Liver (tissue), 9 donors: ENCODE results near the gene SCML1. TPM values are rescaled to one million over a fixed set of nuclear protein-coding genes. Genes with fewer than 3 reads are reported as not detected.

Experiments used
- DNase-seq: peaks from one replicate; pipeline ENCODE4 v3.0.0-alpha.2; 2017; ENCODE audit warnings: low spot score
- H3K27ac ChIP-seq, 2 donors: one replicate each; pipeline ENCODE4 v1.7.0; 2013; ENCODE audit warnings: inconsistent platforms in 2 of 2, low read length in 2 of 2, control low read depth in 1 of 2, low read depth in 1 of 2, mild to moderate bottlenecking in 1 of 2
- H3K27me3 ChIP-seq, 4 donors: one replicate each; pipeline versions ENCODE4 v1.6.1 to v1.7.0; 2013; ENCODE audit warnings: low read length in 3 of 4, inconsistent platforms in 1 of 4, mild to moderate bottlenecking in 1 of 4, moderate library complexity in 1 of 4; ENCODE audit not compliant: control insufficient read depth in 4 of 4, insufficient read depth in 4 of 4
- H3K36me3 ChIP-seq, 4 donors: one replicate each; pipeline versions ENCODE4 v1.6.1 to v1.7.0; 2013; ENCODE audit warnings: low read length in 3 of 4, mild to moderate bottlenecking in 3 of 4, low read depth in 1 of 4, moderate library complexity in 1 of 4; ENCODE audit not compliant: control insufficient read depth in 4 of 4, insufficient read depth in 3 of 4
- H3K4me1 ChIP-seq, 4 donors: one replicate each; pipeline versions ENCODE4 v1.6.1 to v1.7.0; 2013; ENCODE audit warnings: low read length in 3 of 4, mild to moderate bottlenecking in 3 of 4, moderate library complexity in 1 of 4; ENCODE audit not compliant: control insufficient read depth in 4 of 4, insufficient read depth in 4 of 4
- H3K4me3 ChIP-seq, 3 donors: one replicate each; pipeline versions ENCODE4 v1.6.1 to v1.7.0; 2013; ENCODE audit warnings: low read length in 3 of 3, control low read depth in 1 of 3, low read depth in 1 of 3, mild to moderate bottlenecking in 1 of 3
- H3K9ac ChIP-seq, 2 donors: one replicate each; pipeline ENCODE4 v1.7.0; 2013; ENCODE audit warnings: low read length in 2 of 2, mild to moderate bottlenecking in 2 of 2, moderate library complexity in 2 of 2, control low read depth in 1 of 2, low read depth in 1 of 2
- H3K9me3 ChIP-seq, 4 donors: one replicate each; pipeline versions ENCODE4 v1.6.1 to v1.7.0; 2013; ENCODE audit warnings: low read length in 3 of 4; ENCODE audit not compliant: control insufficient read depth in 4 of 4
- EGR1 ChIP-seq, 2 donors: IDR thresholded peaks; 2 replicates each; pipeline ENCODE4 v1.6.1; 2016 to 2018; ENCODE audit warnings: antibody characterized with exemption in 2 of 2, low read depth in 2 of 2
- FOXA1 ChIP-seq: IDR thresholded peaks from 2 replicates; pipeline ENCODE4 v1.6.1; 2016; ENCODE audit warnings: antibody characterized with exemption
- FOXA2 ChIP-seq: IDR thresholded peaks from 2 replicates; pipeline ENCODE4 v1.6.1; 2016; ENCODE audit warnings: antibody characterized with exemption
- GABPA ChIP-seq, 2 donors: IDR thresholded peaks in 1 of 2; conservative IDR thresholded peaks in 1 of 2; 2 replicates each; pipeline ENCODE4 v1.6.1; 2016; ENCODE audit warnings: antibody characterized with exemption in 2 of 2, mild to moderate bottlenecking in 1 of 2, moderate library complexity in 1 of 2
- HNF4A ChIP-seq, 2 donors: conservative IDR thresholded peaks; 2 replicates each; pipeline ENCODE4 v1.6.1; 2016; ENCODE audit warnings: antibody characterized with exemption in 2 of 2, mild to moderate bottlenecking in 2 of 2
- NR2F2 ChIP-seq: IDR thresholded peaks from 2 replicates; pipeline ENCODE4 v1.6.1; 2016; ENCODE audit warnings: antibody characterized with exemption
- SP1 ChIP-seq: IDR thresholded peaks from 2 replicates; pipeline ENCODE4 v1.6.1; 2018; ENCODE audit warnings: antibody characterized with exemption, mild to moderate bottlenecking
- TAF1 ChIP-seq: conservative IDR thresholded peaks from 2 replicates; pipeline ENCODE4 v1.6.1; 2016; ENCODE audit warnings: antibody characterized with exemption, mild to moderate bottlenecking
- YY1 ChIP-seq: IDR thresholded peaks from 2 replicates; pipeline ENCODE4 v1.6.1; 2016; ENCODE audit warnings: antibody characterized with exemption, mild to moderate bottlenecking
- WGBS: extraction: QIAGEN DNeasy Blood & Tissue Kit; methylation state at CpG from one replicate; pipeline ENCODE4 v1.1.7; 2013; 5-methylcytosine and 5-hydroxymethylcytosine counted together
- polyA plus RNA-seq, 2 donors: library from polyadenylated mRNA; stranded (reverse) in 1 of 2; unstranded in 1 of 2; fragments of 200-250 nt in 1 of 2; fragments of >200 nt in 1 of 2; fragmentation: Nextera tagmentation in 1 of 2; extraction: Ambion mirVana in 1 of 2; gene quantifications; one replicate each; pipeline versions ENCODE4 v1.2.1 to v1.2.3, GENCODE V29; 2013 to 2015
- total RNA-seq, 2 donors: library from RNA; depleted of rRNA; stranded (reverse); fragments of >200 nt; gene quantifications; one replicate each; pipeline ENCODE4 v1.2.3, GENCODE V29; 2014
- TF ChIP-seq, protein P1 (sequence below): IDR thresholded peaks from 2 replicates; pipeline ENCODE4 v1.6.1; 2016; ENCODE audit warnings: antibody characterized with exemption, mild to moderate bottlenecking
- TF ChIP-seq, protein P2 (sequence below): IDR thresholded peaks from 2 replicates; pipeline ENCODE4 v1.6.1; 2016; ENCODE audit warnings: antibody characterized with exemption
- TF ChIP-seq, protein P3 (sequence below): IDR thresholded peaks from 2 replicates; pipeline ENCODE4 v1.6.1; 2016; ENCODE audit warnings: antibody characterized with exemption
- donor health status: healthy.
- donor health status: healthy.
- donor health status: healthy.
- donor health status: healthy.
- donor health status: healthy.

SCML1 gene
- total and polyA plus RNA-seq, 4 donors: 7.9 to 17.9 (median 14.9) TPM

DNA sequence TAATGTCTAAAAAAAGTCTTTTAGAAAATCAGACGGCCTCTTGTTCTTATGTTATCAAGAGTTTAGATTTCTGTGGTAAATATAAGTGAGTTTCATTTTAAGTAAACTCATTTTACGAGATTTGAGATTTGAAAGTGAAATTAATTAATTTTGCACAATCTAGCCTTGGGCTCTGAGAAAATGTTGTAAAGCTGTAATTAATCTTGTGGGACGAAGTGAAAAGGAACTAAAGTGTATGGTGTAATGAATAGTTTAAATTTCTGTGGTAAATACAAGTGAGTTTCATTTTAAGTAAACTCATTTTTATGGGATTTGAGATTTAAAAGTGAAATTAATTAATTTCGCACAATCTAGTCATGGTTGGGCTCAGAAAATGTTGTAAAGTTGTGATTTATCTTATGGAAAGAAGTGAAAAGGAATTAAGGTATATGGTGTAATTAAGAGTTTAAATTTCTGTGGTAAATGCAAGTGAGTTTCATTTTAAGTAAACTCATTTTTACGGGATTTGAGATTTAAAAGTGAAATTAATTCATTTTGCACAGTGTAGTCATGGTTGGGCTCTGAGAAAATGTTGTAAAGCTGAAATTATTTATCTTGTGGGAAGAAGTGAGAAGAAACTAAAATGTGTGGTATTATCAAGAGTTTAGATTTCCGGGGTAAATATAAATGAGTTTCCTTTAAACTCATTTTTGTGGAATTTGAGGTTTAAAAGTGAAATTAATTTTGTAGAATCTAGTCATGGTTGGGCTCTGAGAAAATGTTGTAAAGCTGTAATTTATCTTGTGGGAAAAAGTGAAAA, 1.6 kb downstream of the SCML1 start:
- peaks cover 0 to 2% (median 0%) of the 10 kb centered on the region in 4 donors for H3K27me3 ChIP-seq
- H3K4me3 ChIP-seq: peak overlapping the region; percentile 72 to 91 (median 87)
- H3K9ac ChIP-seq: peak overlapping the region; percentile 30 to 76
- no peak for DNase-seq
- WGBS: 9% methylated on average over 6 of the region's 6 CpGs
- peaks cover 1 to 30% (median 17%) of the 10 kb centered on the region in 4 donors for H3K4me1 ChIP-seq
- no peaks in the 10 kb centered on the region for H3K36me3 ChIP-seq
- no peak for TF ChIP-seq HNF4A (conservative IDR thresholded peaks at IDR 0.05)
- no peak for TF ChIP-seq YY1
- no peak for TF ChIP-seq SP1
- no peak for TF ChIP-seq FOXA2
- TF ChIP-seq FOXA1: no peak
- TF ChIP-seq, protein P1, sequence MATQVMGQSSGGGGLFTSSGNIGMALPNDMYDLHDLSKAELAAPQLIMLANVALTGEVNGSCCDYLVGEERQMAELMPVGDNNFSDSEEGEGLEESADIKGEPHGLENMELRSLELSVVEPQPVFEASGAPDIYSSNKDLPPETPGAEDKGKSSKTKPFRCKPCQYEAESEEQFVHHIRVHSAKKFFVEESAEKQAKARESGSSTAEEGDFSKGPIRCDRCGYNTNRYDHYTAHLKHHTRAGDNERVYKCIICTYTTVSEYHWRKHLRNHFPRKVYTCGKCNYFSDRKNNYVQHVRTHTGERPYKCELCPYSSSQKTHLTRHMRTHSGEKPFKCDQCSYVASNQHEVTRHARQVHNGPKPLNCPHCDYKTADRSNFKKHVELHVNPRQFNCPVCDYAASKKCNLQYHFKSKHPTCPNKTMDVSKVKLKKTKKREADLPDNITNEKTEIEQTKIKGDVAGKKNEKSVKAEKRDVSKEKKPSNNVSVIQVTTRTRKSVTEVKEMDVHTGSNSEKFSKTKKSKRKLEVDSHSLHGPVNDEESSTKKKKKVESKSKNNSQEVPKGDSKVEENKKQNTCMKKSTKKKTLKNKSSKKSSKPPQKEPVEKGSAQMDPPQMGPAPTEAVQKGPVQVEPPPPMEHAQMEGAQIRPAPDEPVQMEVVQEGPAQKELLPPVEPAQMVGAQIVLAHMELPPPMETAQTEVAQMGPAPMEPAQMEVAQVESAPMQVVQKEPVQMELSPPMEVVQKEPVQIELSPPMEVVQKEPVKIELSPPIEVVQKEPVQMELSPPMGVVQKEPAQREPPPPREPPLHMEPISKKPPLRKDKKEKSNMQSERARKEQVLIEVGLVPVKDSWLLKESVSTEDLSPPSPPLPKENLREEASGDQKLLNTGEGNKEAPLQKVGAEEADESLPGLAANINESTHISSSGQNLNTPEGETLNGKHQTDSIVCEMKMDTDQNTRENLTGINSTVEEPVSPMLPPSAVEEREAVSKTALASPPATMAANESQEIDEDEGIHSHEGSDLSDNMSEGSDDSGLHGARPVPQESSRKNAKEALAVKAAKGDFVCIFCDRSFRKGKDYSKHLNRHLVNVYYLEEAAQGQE: no peak
- TF ChIP-seq NR2F2: no peak
- TF ChIP-seq TAF1: no peak
- TF ChIP-seq, protein P2, sequence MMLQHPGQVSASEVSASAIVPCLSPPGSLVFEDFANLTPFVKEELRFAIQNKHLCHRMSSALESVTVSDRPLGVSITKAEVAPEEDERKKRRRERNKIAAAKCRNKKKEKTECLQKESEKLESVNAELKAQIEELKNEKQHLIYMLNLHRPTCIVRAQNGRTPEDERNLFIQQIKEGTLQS: no peak
- H3K9me3 ChIP-seq: peaks cover 0 to 2% (median 0%) of the 10 kb centered on the region in 4 donors
- H3K27ac ChIP-seq: peak overlapping the region; percentile 97

DNA sequence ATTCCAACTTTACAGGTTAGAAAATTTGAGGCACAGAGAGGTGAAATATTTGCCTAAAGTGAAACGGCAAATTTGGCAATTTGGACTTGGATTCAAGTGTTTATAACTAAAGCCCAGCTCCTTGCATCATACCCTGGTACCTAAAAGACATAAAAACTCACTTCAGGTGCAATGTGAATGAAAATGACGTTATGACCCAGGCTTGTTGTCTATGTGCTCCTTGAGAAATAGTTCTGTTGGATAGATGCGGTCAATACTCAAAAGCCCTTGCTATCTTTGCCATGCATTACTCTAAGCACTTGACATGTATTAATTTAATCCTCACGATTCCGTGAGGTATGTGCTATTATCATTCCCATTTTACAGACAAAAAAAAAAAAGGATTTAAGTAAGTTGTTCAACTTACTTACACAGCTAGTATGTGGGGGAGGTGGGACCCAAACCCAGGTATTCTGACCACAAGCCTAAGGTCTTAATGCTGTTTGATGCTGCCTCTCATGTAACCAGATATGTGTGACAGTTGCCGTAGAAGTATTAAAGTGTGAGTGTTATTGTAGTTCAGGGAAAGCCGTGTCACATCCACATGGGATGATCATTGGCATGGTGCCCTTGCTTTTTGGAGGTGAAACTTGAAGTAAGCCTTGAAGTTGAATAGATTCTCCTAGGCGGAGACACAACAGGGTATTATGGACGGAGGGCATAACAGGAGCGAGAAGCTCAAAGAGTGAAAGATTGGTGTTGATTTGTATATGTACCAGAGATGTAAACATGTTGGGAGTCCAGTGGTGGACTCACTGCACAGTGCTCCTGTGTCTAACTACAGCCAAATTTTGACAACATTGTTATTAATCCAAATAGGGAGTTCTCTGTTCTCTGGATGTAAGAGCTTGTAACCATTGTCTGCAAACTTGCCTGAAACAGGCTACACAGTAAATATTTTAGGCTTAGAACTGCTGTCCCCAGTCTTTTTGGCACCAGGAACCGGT, 3.1 kb downstream of the SCML1 start:
- no peak for DNase-seq
- TF ChIP-seq HNF4A (conservative IDR thresholded peaks at IDR 0.05) (peak; percentile 6 to 8), EGR1 (IDR thresholded peaks at IDR 0.05; ENCODE audit: low read depth in 2 of 2) (no peak)
- H3K27ac ChIP-seq: no peak overlapping the region
- H3K27me3 ChIP-seq: peaks cover 0 to 2% (median 0%) of the 10 kb centered on the region in 4 donors
- no peak overlapping the region for H3K9ac ChIP-seq
- H3K36me3 ChIP-seq: no peaks in the 10 kb centered on the region
- no peak overlapping the region for H3K4me3 ChIP-seq
- WGBS: 59% methylated on average over 11 of the region's 11 CpGs
- peaks cover 0 to 2% (median 0%) of the 10 kb centered on the region in 4 donors for H3K9me3 ChIP-seq
- H3K4me1 ChIP-seq: peaks cover 1 to 32% (median 19%) of the 10 kb centered on the region in 4 donors

DNA sequence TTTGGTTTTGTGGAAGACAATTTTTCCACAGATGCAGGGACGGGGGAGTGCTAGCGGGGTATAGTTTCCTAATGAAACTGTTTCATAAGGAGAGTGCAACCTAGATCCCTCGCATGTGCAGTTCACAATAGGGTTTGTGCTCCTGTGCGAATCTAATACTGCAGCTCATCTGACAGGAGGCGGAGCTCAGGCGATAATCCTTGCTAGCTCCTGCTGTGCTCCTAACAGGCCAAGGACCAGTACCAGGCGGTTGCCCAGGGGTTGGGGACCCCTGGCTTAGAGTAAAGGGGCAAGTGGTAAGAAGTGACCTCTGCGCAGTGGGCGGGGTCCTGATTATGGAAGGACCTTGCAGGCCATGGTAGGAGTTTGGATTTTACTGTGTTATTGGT, 3.8 kb downstream of the SCML1 start:
- Histone ChIP-seq H3K9ac (no peak overlapping the region), H3K27ac (no peak overlapping the region), H3K27me3 (peaks cover 0 to 2% (median 0%) of the 10 kb centered on the region in 4 donors), H3K4me1 (peaks cover 1 to 30% (median 21%) of the 10 kb centered on the region in 4 donors), H3K9me3 (peaks cover 0 to 2% (median 0%) of the 10 kb centered on the region in 4 donors), H3K4me3 (no peak overlapping the region), H3K36me3 (no peaks in the 10 kb centered on the region)
- WGBS: 43% methylated on average over 9 of the region's 9 CpGs
- TF ChIP-seq EGR1 (IDR thresholded peaks at IDR 0.05; ENCODE audit: low read depth in 2 of 2): no peak
- TF ChIP-seq, protein P2: no peak
- TF ChIP-seq, protein P3, sequence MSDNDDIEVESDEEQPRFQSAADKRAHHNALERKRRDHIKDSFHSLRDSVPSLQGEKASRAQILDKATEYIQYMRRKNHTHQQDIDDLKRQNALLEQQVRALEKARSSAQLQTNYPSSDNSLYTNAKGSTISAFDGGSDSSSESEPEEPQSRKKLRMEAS: no peak
- no peak for TF ChIP-seq GABPA (IDR thresholded peaks at IDR 0.05 in 1 of 2, conservative IDR thresholded peaks at IDR 0.05 in 1 of 2)
- TF ChIP-seq, protein P1: no peak
- no peak for DNase-seq
